ENCODE data around the gene EPHA4. TPM values are rescaled to one million over a fixed set of nuclear protein-coding genes. Genes with fewer than 3 reads are reported as not detected.

The EPHA4 gene
- total RNA-seq, 2 experiments from 2014 or later: 0.23 TPM; not detected in 1

DNA sequence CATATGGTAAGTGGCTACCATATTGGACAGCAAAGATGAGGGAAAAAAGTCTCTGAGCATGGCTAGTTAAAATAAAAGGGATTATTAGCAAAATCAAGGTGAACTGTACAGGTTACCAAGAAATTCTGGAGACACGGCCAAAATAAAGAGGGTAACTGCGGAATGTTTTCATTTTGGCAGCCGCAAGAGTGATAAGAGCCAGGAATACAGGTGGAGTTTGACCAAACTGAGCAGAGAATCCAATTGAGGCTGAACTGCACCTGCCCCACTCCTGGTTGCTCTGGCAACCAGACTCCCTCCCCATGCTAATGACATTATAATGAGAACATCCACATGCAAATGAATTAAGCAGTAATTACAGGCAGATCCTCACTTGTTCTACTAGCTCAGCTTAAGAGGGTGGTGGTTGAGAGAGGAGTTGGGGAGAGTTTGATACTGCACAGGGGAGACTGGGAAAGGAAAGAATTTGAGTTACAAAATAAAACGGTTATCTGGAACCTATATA lies 18.8 kb upstream of the EPHA4 start:
- intact Hi-C loops (cut with micrococcal nuclease; ENCODE audit: unreplicated experiment): no loop called here
- TF ChIP-seq EZH2phosphoT487 (IDR thresholded peaks at IDR 0.05; ENCODE audit: borderline replicate concordance, low read depth, low read length): no peak
- TF ChIP-seq, protein P1, sequence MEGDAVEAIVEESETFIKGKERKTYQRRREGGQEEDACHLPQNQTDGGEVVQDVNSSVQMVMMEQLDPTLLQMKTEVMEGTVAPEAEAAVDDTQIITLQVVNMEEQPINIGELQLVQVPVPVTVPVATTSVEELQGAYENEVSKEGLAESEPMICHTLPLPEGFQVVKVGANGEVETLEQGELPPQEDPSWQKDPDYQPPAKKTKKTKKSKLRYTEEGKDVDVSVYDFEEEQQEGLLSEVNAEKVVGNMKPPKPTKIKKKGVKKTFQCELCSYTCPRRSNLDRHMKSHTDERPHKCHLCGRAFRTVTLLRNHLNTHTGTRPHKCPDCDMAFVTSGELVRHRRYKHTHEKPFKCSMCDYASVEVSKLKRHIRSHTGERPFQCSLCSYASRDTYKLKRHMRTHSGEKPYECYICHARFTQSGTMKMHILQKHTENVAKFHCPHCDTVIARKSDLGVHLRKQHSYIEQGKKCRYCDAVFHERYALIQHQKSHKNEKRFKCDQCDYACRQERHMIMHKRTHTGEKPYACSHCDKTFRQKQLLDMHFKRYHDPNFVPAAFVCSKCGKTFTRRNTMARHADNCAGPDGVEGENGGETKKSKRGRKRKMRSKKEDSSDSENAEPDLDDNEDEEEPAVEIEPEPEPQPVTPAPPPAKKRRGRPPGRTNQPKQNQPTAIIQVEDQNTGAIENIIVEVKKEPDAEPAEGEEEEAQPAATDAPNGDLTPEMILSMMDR (conservative IDR thresholded peaks at IDR 0.05; ENCODE audit: low read length): no peak
- POLR2A ChIA-PET: interaction anchor here (0.7 kb wide), 1 partner anchor 1074 kb away, joined by 3 read pairs; no protein-coding TSS in a partner anchor

DNA sequence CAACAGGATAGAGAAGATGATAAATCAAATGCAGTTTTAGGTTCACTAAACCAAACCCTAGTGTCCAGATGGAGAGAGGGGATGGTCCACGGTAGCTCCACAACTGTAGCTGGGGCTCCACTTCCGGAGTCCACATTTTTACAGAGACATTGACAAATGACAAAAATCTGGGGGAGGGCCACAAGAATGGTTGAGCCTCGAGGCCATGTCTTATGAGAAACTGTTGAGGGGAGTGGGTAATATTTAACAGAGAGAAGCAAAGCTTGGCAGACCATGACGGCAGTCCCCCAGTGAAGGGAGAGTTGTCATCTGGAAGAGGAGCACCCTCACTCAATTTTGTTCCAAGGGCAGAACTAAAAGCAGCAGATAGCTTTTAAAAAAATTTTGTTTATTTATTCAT lies 17.6 kb upstream of the EPHA4 start:
- Histone ChIP-seq H3K36me3 (ENCODE audit: insufficient read depth, low read length) (no peaks in the 10 kb centered on the region), H3K9me3 (ENCODE audit: low read length) (no peaks in the 10 kb centered on the region), H3K4me3 (ENCODE audit: low read depth, low read length, poor library complexity, severe bottlenecking) (no peak overlapping the region), H2AFZ (ENCODE audit: low read length) (no peak overlapping the region), H3K4me2 (ENCODE audit: low read length) (no peak overlapping the region), H3K9me2 (ENCODE audit: insufficient read depth, low read length) (no peaks in the 10 kb centered on the region), H3K79me2 (ENCODE audit: insufficient read depth, low read depth, low read length) (no peaks in the 10 kb centered on the region), H3K4me1 (ENCODE audit: insufficient read depth, low read length, poor library complexity, severe bottlenecking) (no peaks in the 10 kb centered on the region), H3K27ac (ENCODE audit: low read depth, low read length, poor library complexity, severe bottlenecking) (no peak overlapping the region), H4K20me1 (ENCODE audit: insufficient read depth, low read length) (no peaks in the 10 kb centered on the region)
- ChIA-PET POLR2A (interaction anchor here (0.6 kb wide), 1 partner anchor 121 kb away, joined by 3 read pairs; no protein-coding TSS in a partner anchor), CTCF (ENCODE audit: unreplicated experiment) (no interaction called here)
- intact Hi-C loops (cut with micrococcal nuclease; ENCODE audit: unreplicated experiment): no loop called here
- TF ChIP-seq EZH2phosphoT487 (IDR thresholded peaks at IDR 0.05; ENCODE audit: borderline replicate concordance, low read depth, low read length): no peak
- TF ChIP-seq, protein P1 (conservative IDR thresholded peaks at IDR 0.05; ENCODE audit: low read length): no peak
- no TSS peak for BruUV-seq (replicated peaks)
- DNase-seq (ENCODE audit: low spot score): no peak

More for the DNA sequence above, 18.8 kb upstream of the EPHA4 start:
- Histone ChIP-seq H3K4me2 (ENCODE audit: low read length) (no peak overlapping the region), H3K36me3 (ENCODE audit: insufficient read depth, low read length) (no peaks in the 10 kb centered on the region), H3K4me3 (ENCODE audit: low read depth, low read length, poor library complexity, severe bottlenecking) (no peak overlapping the region), H4K20me1 (ENCODE audit: insufficient read depth, low read length) (no peaks in the 10 kb centered on the region), H3K9me3 (ENCODE audit: low read length) (no peaks in the 10 kb centered on the region), H3K27ac (ENCODE audit: low read depth, low read length, poor library complexity, severe bottlenecking) (no peak overlapping the region), H3K9me2 (ENCODE audit: insufficient read depth, low read length) (no peaks in the 10 kb centered on the region), H3K4me1 (ENCODE audit: insufficient read depth, low read length, poor library complexity, severe bottlenecking) (no peaks in the 10 kb centered on the region), H2AFZ (ENCODE audit: low read length) (no peak overlapping the region), H3K79me2 (ENCODE audit: insufficient read depth, low read depth, low read length) (no peaks in the 10 kb centered on the region)
- no peak for DNase-seq (ENCODE audit: low spot score)
- CTCF ChIA-PET (ENCODE audit: unreplicated experiment): no interaction called here
- BruUV-seq (replicated peaks): no TSS peak

DNA sequence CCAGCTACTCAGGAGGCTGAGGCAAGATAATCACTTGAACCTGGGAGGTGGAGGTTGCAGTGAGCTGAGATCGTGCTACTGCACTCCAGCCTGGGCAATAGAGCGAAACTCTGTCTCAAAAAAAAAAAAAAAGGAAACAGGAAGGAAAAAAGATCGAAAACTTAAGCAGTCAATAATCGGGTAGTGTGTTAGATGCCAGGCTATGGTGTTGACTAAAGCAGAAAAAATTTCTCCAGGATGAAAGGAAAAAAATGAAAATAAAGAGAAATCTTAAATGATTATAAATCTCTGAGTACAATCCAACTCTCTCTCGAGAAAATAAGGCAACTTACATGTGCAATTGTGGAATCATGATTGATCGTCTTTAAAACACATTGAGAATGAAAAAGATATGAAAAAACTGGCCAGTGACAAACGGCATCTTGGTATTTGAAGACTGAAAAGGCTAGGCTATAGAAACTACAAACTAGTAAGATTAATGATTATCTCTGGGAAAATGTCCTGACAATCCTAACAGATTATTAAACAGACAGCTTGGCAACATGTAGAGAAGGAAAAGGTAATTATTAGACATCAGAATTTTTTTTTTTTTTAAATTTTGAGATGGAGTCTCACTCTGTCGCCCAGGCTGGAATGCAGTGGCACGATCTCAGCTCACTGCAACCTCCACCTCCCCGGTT lies 16.3 kb upstream of the EPHA4 start:
- Histone ChIP-seq H3K4me2 (ENCODE audit: low read length) (no peak overlapping the region), H3K9me2 (ENCODE audit: insufficient read depth, low read length) (no peaks in the 10 kb centered on the region), H3K36me3 (ENCODE audit: insufficient read depth, low read length) (no peaks in the 10 kb centered on the region), H3K27ac (ENCODE audit: low read depth, low read length, poor library complexity, severe bottlenecking) (no peak overlapping the region), H4K20me1 (ENCODE audit: insufficient read depth, low read length) (no peaks in the 10 kb centered on the region), H3K9me3 (ENCODE audit: low read length) (no peaks in the 10 kb centered on the region), H2AFZ (ENCODE audit: low read length) (no peak overlapping the region), H3K79me2 (ENCODE audit: insufficient read depth, low read depth, low read length) (no peaks in the 10 kb centered on the region), H3K4me1 (ENCODE audit: insufficient read depth, low read length, poor library complexity, severe bottlenecking) (no peaks in the 10 kb centered on the region), H3K4me3 (ENCODE audit: low read depth, low read length, poor library complexity, severe bottlenecking) (no peak overlapping the region)
- no peak for DNase-seq (ENCODE audit: low spot score)
- ChIA-PET CTCF (ENCODE audit: unreplicated experiment) (no interaction called here), POLR2A (interaction anchor here (0.7 kb wide), 1 partner anchor 273 kb away, joined by 3 read pairs; no protein-coding TSS in a partner anchor)
- intact Hi-C loops (cut with micrococcal nuclease; ENCODE audit: unreplicated experiment): no loop called here
- BruUV-seq (replicated peaks): no TSS peak
- TF ChIP-seq, protein P1 (conservative IDR thresholded peaks at IDR 0.05; ENCODE audit: low read length): no peak
- no peak for TF ChIP-seq EZH2phosphoT487 (IDR thresholded peaks at IDR 0.05; ENCODE audit: borderline replicate concordance, low read depth, low read length)
